GM12878 (cell line): ENCODE results near the gene ENDOV.

Experiments
- FOXM1 ChIP-seq: IDR thresholded peaks from 2 replicates; pipeline ENCODE4 v1.6.1; 2012; ENCODE audit warnings: low read depth, mild to moderate bottlenecking, inconsistent platforms, low read length, moderate library complexity
- IKZF1 ChIP-seq: fragments of 450-650 bp; conservative IDR thresholded peaks from 2 replicates; pipeline ENCODE4 v1.6.1; 2017; ENCODE audit warnings: antibody characterized with exemption, mild to moderate bottlenecking
- NFIC ChIP-seq: IDR thresholded peaks from 2 replicates; pipeline ENCODE4 v1.6.1; 2012; ENCODE audit warnings: low read depth, mild to moderate bottlenecking, inconsistent platforms, low read length, moderate library complexity
- PBX3 ChIP-seq: IDR thresholded peaks from 2 replicates; pipeline ENCODE4 v1.6.1; 2011; ENCODE audit warnings: mild to moderate bottlenecking, low read depth, low read length, moderate library complexity; ENCODE audit not compliant: insufficient replicate concordance
- RAD21 ChIP-seq: IDR thresholded peaks from 2 replicates; pipeline ENCODE4 v1.6.1; 2011; ENCODE audit warnings: mild to moderate bottlenecking, low read depth, low read length, moderate library complexity; ENCODE audit not compliant: insufficient read depth
- TCF3 ChIP-seq: IDR thresholded peaks from 2 replicates; pipeline ENCODE4 v1.6.1; 2012; ENCODE audit warnings: low read depth, mild to moderate bottlenecking, low read length, borderline replicate concordance; ENCODE audit not compliant: insufficient read depth
- USF2 ChIP-seq: IDR thresholded peaks from 2 replicates; pipeline ENCODE4 v1.6.1; 2011; ENCODE audit warnings: low read depth, low read length, improper control_type of control experiment, borderline replicate concordance
- ZNF384 ChIP-seq: IDR thresholded peaks from 2 replicates; pipeline ENCODE4 v1.6.1; 2012; ENCODE audit warnings: low read depth, mild to moderate bottlenecking, low read length, improper control_type of control experiment, borderline replicate concordance
- TF ChIP-seq, protein P1 (sequence below), 3 experiments: IDR thresholded peaks in 2 of 3; conservative IDR thresholded peaks in 1 of 3; 2 replicates each; pipeline ENCODE4 v1.5.1; 2011; ENCODE audit warnings: low read depth in 3 of 3, low read length in 3 of 3, mild to moderate bottlenecking in 3 of 3, control low read depth in 2 of 3, moderate library complexity in 2 of 3, inconsistent platforms in 1 of 3, mixed read lengths in 1 of 3; ENCODE audit not compliant: control insufficient read depth in 2 of 3, insufficient read depth in 1 of 3; ENCODE audit errors: extremely low read depth in 1 of 3

DNA sequence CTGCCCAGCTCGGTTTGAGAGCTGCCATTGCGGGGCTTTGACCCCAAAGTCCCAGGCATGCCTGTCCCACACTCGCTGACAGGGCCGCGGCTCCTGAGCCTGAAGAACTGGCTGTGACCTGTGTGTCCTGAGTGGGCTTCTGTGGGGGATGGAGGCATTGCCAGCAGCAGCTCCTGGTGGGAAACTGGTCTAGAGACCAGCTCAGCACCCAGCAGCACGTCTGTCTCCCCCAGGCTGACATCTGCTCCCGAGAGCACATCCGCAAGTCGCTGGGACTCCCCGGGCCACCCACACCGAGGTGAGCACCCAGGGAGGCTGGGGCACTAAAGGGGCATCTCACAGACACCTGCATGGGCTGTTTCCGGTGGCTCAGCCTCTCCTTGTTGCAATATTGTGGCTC, 13.4 kb downstream of the ENDOV start:
- TF ChIP-seq, protein P1, sequence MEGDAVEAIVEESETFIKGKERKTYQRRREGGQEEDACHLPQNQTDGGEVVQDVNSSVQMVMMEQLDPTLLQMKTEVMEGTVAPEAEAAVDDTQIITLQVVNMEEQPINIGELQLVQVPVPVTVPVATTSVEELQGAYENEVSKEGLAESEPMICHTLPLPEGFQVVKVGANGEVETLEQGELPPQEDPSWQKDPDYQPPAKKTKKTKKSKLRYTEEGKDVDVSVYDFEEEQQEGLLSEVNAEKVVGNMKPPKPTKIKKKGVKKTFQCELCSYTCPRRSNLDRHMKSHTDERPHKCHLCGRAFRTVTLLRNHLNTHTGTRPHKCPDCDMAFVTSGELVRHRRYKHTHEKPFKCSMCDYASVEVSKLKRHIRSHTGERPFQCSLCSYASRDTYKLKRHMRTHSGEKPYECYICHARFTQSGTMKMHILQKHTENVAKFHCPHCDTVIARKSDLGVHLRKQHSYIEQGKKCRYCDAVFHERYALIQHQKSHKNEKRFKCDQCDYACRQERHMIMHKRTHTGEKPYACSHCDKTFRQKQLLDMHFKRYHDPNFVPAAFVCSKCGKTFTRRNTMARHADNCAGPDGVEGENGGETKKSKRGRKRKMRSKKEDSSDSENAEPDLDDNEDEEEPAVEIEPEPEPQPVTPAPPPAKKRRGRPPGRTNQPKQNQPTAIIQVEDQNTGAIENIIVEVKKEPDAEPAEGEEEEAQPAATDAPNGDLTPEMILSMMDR (IDR thresholded peaks at IDR 0.05 in 2 of 3, conservative IDR thresholded peaks at IDR 0.05 in 1 of 3; ENCODE audit: control insufficient read depth in 2 of 3, extremely low read depth in 1 of 3, insufficient read depth in 1 of 3, low read depth in 3 of 3, low read length in 3 of 3): no peak
- TF ChIP-seq FOXM1 (no peak), PBX3 (no peak), ZNF384 (no peak), TCF3 (no peak), RAD21 (no peak), USF2 (no peak), NFIC (no peak), IKZF1 (no peak)
